Measurements from ENCODE around the gene ABCD3. TPM values are rescaled to one million over a fixed set of nuclear protein-coding genes. Genes with fewer than 3 reads are reported as not detected.
"Not testable (repeated sequence)": the region's sequence is repeated elsewhere in the genome, so short reads cannot be mapped to it uniquely, and the experiment has no call there.

Gene ABCD3
- total RNA-seq, 2 experiments from 2014 or later: 33.7 to 34.0 TPM

GRCh38 chr1:94443067-94443466 lies 24.9 kb downstream of the ABCD3 start:
- H3K4me3 Mint-ChIP-seq; H3K27ac Mint-ChIP-seq; H3K27me3 Mint-ChIP-seq; H3K4me1 Mint-ChIP-seq (ENCODE audit: low read depth); CTCF ChIA-PET; intact Hi-C loops (cut with micrococcal nuclease); DNase-seq; POLR2A ChIA-PET: not testable (repeated sequence)
- Mint-ChIP-seq H3K36me3 (peaks cover 46% of the 10 kb centered on the region), H3K9me3 (peaks cover 52% of the 10 kb centered on the region)

- intact Hi-C loops (cut with micrococcal nuclease); H3K4me3 Mint-ChIP-seq; CTCF ChIA-PET; DNase-seq; H3K27me3 Mint-ChIP-seq; H3K4me1 Mint-ChIP-seq (ENCODE audit: low read depth); H3K27ac Mint-ChIP-seq; POLR2A ChIA-PET: not testable (repeated sequence)
- H3K9me3 Mint-ChIP-seq: peaks cover 70% of the 10 kb centered on the region
- H3K36me3 Mint-ChIP-seq: peaks cover 62% of the 10 kb centered on the region
Measured at GRCh38 chr1:94444819-94445218, 26.6 kb downstream of the ABCD3 start.

GRCh38 chr1:94445733-94446132 lies 27.5 kb downstream of the ABCD3 start:
- DNase-seq; H3K4me3 Mint-ChIP-seq; H3K27ac Mint-ChIP-seq; POLR2A ChIA-PET; intact Hi-C loops (cut with micrococcal nuclease); H3K27me3 Mint-ChIP-seq; H3K4me1 Mint-ChIP-seq (ENCODE audit: low read depth); CTCF ChIA-PET: not testable (repeated sequence)
- H3K36me3 Mint-ChIP-seq: peaks cover 71% of the 10 kb centered on the region
- H3K9me3 Mint-ChIP-seq: peaks cover 79% of the 10 kb centered on the region

- H3K4me3 Mint-ChIP-seq; H3K27ac Mint-ChIP-seq; POLR2A ChIA-PET; H3K27me3 Mint-ChIP-seq; DNase-seq; H3K4me1 Mint-ChIP-seq (ENCODE audit: low read depth); CTCF ChIA-PET; intact Hi-C loops (cut with micrococcal nuclease): not testable (repeated sequence)
- H3K9me3 Mint-ChIP-seq: peaks cover 82% of the 10 kb centered on the region
- H3K36me3 Mint-ChIP-seq: peaks cover 74% of the 10 kb centered on the region
Measured at GRCh38 chr1:94446177-94446576, 28.0 kb downstream of the ABCD3 start.

- POLR2A ChIA-PET; intact Hi-C loops (cut with micrococcal nuclease); H3K27ac Mint-ChIP-seq; H3K4me1 Mint-ChIP-seq (ENCODE audit: low read depth); DNase-seq; CTCF ChIA-PET; H3K27me3 Mint-ChIP-seq; H3K4me3 Mint-ChIP-seq: not testable (repeated sequence)
- H3K36me3 Mint-ChIP-seq: peaks cover 72% of the 10 kb centered on the region
- H3K9me3 Mint-ChIP-seq: peaks cover 76% of the 10 kb centered on the region
Measured at GRCh38 chr1:94448741-94449140, 30.6 kb downstream of the ABCD3 start.

GRCh38 chr1:94456736-94457135 lies 38.5 kb downstream of the ABCD3 start:
- no peak for DNase-seq
- Mint-ChIP-seq H3K36me3 (peaks cover 25% of the 10 kb centered on the region), H3K4me3 (no peak overlapping the region), H3K27ac (no peak overlapping the region), H3K27me3 (no peaks in the 10 kb centered on the region), H3K9me3 (peaks cover 9% of the 10 kb centered on the region), H3K4me1 (ENCODE audit: low read depth) (peaks cover 5% of the 10 kb centered on the region)
- intact Hi-C loops (cut with micrococcal nuclease): no loop called here
- CTCF ChIA-PET: interaction anchor here (1.9 kb wide), 1 partner anchor 25 kb away, joined by 5 read pairs; no protein-coding TSS in a partner anchor
- POLR2A ChIA-PET: no interaction called here

GRCh38 chr1:94462606-94463005 lies 44.4 kb downstream of the ABCD3 start:
- Mint-ChIP-seq H3K36me3 (peaks cover 12% of the 10 kb centered on the region), H3K27me3 (no peaks in the 10 kb centered on the region), H3K4me1 (ENCODE audit: low read depth) (no peaks in the 10 kb centered on the region), H3K27ac (no peak overlapping the region), H3K4me3 (no peak overlapping the region), H3K9me3 (no peaks in the 10 kb centered on the region)
- DNase-seq: no peak
- ChIA-PET POLR2A (no interaction called here), CTCF (interaction anchor here (2.0 kb wide), 1 partner anchor 423 kb away, joined by 7 read pairs; no protein-coding TSS in a partner anchor)
- intact Hi-C loops (cut with micrococcal nuclease): loop anchor here (1.0 to 10.0 kb wide), 3 partner anchors 218 to 417 kb away; no protein-coding TSS in a partner anchor

- no peaks in the 10 kb centered on the region for H3K4me1 Mint-ChIP-seq (ENCODE audit: low read depth)
- H3K27me3 Mint-ChIP-seq: no peaks in the 10 kb centered on the region
- POLR2A ChIA-PET: interaction anchor here (1.3 kb wide), 1 partner anchor 54 kb away, joined by 3 read pairs; no protein-coding TSS in a partner anchor
- intact Hi-C loops (cut with micrococcal nuclease): loop anchor here (1.0 to 10.0 kb wide), 3 partner anchors 218 to 418 kb away; no protein-coding TSS in a partner anchor
- H3K27ac Mint-ChIP-seq: no peak overlapping the region
- no peak overlapping the region for H3K4me3 Mint-ChIP-seq
- no peak for DNase-seq
- H3K36me3 Mint-ChIP-seq: peaks cover 11% of the 10 kb centered on the region
- H3K9me3 Mint-ChIP-seq: no peaks in the 10 kb centered on the region
- CTCF ChIA-PET: interaction anchor here (0.6 to 2.0 kb wide), 14 partner anchors 11 to 437 kb away, joined by 3 to 15 read pairs (median 4); no protein-coding TSS in a partner anchor
Measured at GRCh38 chr1:94463056-94463764, 45.0 kb downstream of the ABCD3 start.

- Mint-ChIP-seq H3K27ac (no peak overlapping the region), H3K9me3 (no peaks in the 10 kb centered on the region), H3K36me3 (peaks cover 12% of the 10 kb centered on the region), H3K4me1 (ENCODE audit: low read depth) (no peaks in the 10 kb centered on the region), H3K4me3 (no peak overlapping the region), H3K27me3 (no peaks in the 10 kb centered on the region)
- CTCF ChIA-PET: interaction anchor here (0.6 to 2.0 kb wide), 19 partner anchors 10 to 438 kb away, joined by 3 to 15 read pairs (median 4); no protein-coding TSS in a partner anchor
- DNase-seq: no peak
- intact Hi-C loops (cut with micrococcal nuclease): loop anchor here (1.0 to 10.0 kb wide), 3 partner anchors 219 to 419 kb away; no protein-coding TSS in a partner anchor
- POLR2A ChIA-PET: interaction anchor here (1.3 kb wide), 1 partner anchor 53 kb away, joined by 3 read pairs; no protein-coding TSS in a partner anchor
Measured at GRCh38 chr1:94463765-94464330, 45.7 kb downstream of the ABCD3 start.

- Mint-ChIP-seq H3K27ac (no peak overlapping the region), H3K9me3 (no peaks in the 10 kb centered on the region), H3K27me3 (no peaks in the 10 kb centered on the region), H3K36me3 (peaks cover 16% of the 10 kb centered on the region), H3K4me3 (no peak overlapping the region), H3K4me1 (ENCODE audit: low read depth) (no peaks in the 10 kb centered on the region)
- ChIA-PET CTCF (interaction anchor here (0.6 to 4.0 kb wide), 3 partner anchors 13 to 424 kb away, joined by 3 to 22 read pairs (median 3); no protein-coding TSS in a partner anchor), POLR2A (no interaction called here)
- DNase-seq: no peak
- intact Hi-C loops (cut with micrococcal nuclease): loop anchor here (10.0 kb wide), 1 partner anchor 224 kb away; no protein-coding TSS in a partner anchor
Measured at GRCh38 chr1:94468708-94469107, 50.5 kb downstream of the ABCD3 start.

GRCh38 chr1:94471271-94471670 lies 53.1 kb downstream of the ABCD3 start:
- ChIA-PET POLR2A (no interaction called here), CTCF (interaction anchor here (0.6 to 4.0 kb wide), 3 partner anchors 10 to 334 kb away, joined by 4 to 22 read pairs (median 5); no protein-coding TSS in a partner anchor)
- Mint-ChIP-seq H3K9me3 (no peaks in the 10 kb centered on the region), H3K27me3 (no peaks in the 10 kb centered on the region), H3K27ac (no peak overlapping the region), H3K36me3 (peaks cover 14% of the 10 kb centered on the region), H3K4me3 (no peak overlapping the region), H3K4me1 (ENCODE audit: low read depth) (no peaks in the 10 kb centered on the region)
- DNase-seq: no peak
- intact Hi-C loops (cut with micrococcal nuclease): no loop called here

- CTCF ChIA-PET: interaction anchor here (1.3 kb wide), 1 partner anchor 568 kb away, joined by 3 read pairs; no protein-coding TSS in a partner anchor
- H3K27ac Mint-ChIP-seq: no peak overlapping the region
- intact Hi-C loops (cut with micrococcal nuclease): no loop called here
Measured at GRCh38 chr1:94475232-94475631, 57.0 kb downstream of the ABCD3 start.

More at GRCh38 chr1:94475232-94475631, 57.0 kb downstream of the ABCD3 start:
- POLR2A ChIA-PET: no interaction called here
- no peak for DNase-seq
- no peaks in the 10 kb centered on the region for H3K4me1 Mint-ChIP-seq (ENCODE audit: low read depth)
- H3K27me3 Mint-ChIP-seq: no peaks in the 10 kb centered on the region
- H3K4me3 Mint-ChIP-seq: no peak overlapping the region
- peaks cover 6% of the 10 kb centered on the region for H3K36me3 Mint-ChIP-seq
- H3K9me3 Mint-ChIP-seq: no peaks in the 10 kb centered on the region
